Measurements from ENCODE around the gene GID8. TPM values are rescaled to one million over a fixed set of nuclear protein-coding genes. Genes with fewer than 3 reads are reported as not detected.

The GID8 gene
- total and polyA plus RNA-seq, 9 of the 15 experiments (the other 6 are each of a cell fraction or from before 2014, with no cell fraction given), result 7.5 to 31.6 (median 22.2) TPM

DNA sequence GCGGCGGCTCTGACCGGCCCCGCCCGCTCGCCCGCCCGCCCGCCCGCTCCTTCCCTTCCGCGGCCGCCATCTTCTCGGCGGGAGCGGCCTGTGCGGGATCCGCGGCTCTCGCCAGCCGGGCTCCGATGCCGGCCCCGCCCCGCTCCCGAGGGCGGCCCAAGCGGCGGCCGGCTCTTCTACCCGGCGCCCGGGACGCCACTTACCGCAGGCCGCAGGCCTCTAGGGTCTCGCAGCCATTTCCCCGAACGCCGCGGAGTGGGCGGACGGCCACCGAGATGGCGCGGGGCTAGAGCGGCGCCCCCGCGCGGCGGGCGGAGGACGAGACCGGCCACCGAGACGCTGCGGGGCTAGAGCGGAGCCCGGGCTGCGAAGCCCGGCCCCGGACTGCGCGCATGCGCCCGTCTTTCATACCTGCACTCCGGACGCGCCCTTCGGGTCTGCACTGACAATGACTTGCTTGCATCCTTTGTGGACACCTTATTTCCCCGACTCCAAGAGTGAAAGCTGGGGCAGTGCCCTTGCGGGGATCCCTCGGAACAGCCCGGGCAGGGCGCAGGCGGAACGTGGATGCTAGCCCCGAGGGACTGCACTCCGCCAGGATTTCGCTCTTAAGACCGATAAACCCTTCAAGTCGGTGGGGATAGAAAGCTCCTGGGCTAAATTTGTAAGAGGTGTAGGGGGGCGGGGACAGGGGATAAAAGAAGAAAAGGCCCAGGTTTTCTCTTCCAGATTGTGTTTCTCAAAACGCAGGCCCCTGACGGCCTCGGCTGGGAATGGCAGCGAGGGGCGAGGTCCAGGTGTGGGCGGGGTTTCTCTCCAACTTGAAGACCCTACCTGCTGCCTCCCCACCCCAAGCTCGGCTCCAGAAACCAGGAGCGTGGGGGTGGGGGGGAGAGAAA lies 11.5 kb upstream of the GID8 start, which contains the start of gene DIDO1 (continued):
- TF ChIP-seq POLR2G (IDR thresholded peaks at IDR 0.05; ENCODE audit: low read depth, low read length) (peak; percentile 91), ZBTB17 (CRISPR knock-in tag; IDR thresholded peaks at IDR 0.05) (0 out of 2 replicates have a peak, but pooled peaks have one; percentile 1), DMBX1 (CRISPR knock-in tag; IDR thresholded peaks at IDR 0.05; ENCODE audit: borderline replicate concordance) (no peak), TCF3 (CRISPR knock-in tag; IDR thresholded peaks at IDR 0.05) (no peak), HCFC1 (IDR thresholded peaks at IDR 0.05; ENCODE audit: low read depth, low read length) (peak; percentile 71), ERF (CRISPR knock-in tag; IDR thresholded peaks at IDR 0.05) (peak; percentile 93), POLR2H (tag; IDR thresholded peaks at IDR 0.05; ENCODE audit: low read depth) (no peak), JUN (IDR thresholded peaks at IDR 0.05; ENCODE audit: borderline replicate concordance, low read depth, low read length) (no peak), JUN (CRISPR knock-in tag; IDR thresholded peaks at IDR 0.05; ENCODE audit: borderline replicate concordance) (no peak), RBM15 (IDR thresholded peaks at IDR 0.05; ENCODE audit: insufficient read depth, low read length) (no peak), KDM1A (IDR thresholded peaks at IDR 0.05) (no peak), HNRNPLL (IDR thresholded peaks at IDR 0.05; ENCODE audit: low read depth, low read length, poor library complexity, severe bottlenecking) (peak; percentile 43), BCL6 (CRISPR knock-in tag; IDR thresholded peaks at IDR 0.05) (no peak), GTF2A2 (tag; IDR thresholded peaks at IDR 0.05) (no peak), ZNF764 (CRISPR knock-in tag; IDR thresholded peaks at IDR 0.05; ENCODE audit: low read depth) (no peak), KLF1 (tag; IDR thresholded peaks at IDR 0.05) (no peak)
- TF ChIP-seq, protein P1, sequence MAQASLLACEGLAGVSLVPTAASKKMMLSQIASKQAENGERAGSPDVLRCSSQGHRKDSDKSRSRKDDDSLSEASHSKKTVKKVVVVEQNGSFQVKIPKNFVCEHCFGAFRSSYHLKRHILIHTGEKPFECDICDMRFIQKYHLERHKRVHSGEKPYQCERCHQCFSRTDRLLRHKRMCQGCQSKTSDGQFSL (CRISPR knock-in tag; IDR thresholded peaks at IDR 0.05), result 0 out of 2 replicates have a peak, but pooled peaks have one; percentile 7
- TF ChIP-seq, protein P1 (tag; IDR thresholded peaks at IDR 0.05), result no peak
- TF ChIP-seq, protein P2, sequence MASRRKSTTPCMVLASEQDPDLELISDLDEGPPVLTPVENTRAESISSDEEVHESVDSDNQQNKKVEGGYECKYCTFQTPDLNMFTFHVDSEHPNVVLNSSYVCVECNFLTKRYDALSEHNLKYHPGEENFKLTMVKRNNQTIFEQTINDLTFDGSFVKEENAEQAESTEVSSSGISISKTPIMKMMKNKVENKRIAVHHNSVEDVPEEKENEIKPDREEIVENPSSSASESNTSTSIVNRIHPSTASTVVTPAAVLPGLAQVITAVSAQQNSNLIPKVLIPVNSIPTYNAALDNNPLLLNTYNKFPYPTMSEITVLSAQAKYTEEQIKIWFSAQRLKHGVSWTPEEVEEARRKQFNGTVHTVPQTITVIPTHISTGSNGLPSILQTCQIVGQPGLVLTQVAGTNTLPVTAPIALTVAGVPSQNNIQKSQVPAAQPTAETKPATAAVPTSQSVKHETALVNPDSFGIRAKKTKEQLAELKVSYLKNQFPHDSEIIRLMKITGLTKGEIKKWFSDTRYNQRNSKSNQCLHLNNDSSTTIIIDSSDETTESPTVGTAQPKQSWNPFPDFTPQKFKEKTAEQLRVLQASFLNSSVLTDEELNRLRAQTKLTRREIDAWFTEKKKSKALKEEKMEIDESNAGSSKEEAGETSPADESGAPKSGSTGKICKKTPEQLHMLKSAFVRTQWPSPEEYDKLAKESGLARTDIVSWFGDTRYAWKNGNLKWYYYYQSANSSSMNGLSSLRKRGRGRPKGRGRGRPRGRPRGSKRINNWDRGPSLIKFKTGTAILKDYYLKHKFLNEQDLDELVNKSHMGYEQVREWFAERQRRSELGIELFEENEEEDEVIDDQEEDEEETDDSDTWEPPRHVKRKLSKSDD (conservative IDR thresholded peaks at IDR 0.05; ENCODE audit: low read length), result 0 out of 2 replicates have a peak, but pooled peaks have one; percentile 35
- TF ChIP-seq, protein P3, sequence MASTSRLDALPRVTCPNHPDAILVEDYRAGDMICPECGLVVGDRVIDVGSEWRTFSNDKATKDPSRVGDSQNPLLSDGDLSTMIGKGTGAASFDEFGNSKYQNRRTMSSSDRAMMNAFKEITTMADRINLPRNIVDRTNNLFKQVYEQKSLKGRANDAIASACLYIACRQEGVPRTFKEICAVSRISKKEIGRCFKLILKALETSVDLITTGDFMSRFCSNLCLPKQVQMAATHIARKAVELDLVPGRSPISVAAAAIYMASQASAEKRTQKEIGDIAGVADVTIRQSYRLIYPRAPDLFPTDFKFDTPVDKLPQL (IDR thresholded peaks at IDR 0.05; ENCODE audit: extremely low read depth, insufficient read length), result no peak
- TF ChIP-seq, protein P4, sequence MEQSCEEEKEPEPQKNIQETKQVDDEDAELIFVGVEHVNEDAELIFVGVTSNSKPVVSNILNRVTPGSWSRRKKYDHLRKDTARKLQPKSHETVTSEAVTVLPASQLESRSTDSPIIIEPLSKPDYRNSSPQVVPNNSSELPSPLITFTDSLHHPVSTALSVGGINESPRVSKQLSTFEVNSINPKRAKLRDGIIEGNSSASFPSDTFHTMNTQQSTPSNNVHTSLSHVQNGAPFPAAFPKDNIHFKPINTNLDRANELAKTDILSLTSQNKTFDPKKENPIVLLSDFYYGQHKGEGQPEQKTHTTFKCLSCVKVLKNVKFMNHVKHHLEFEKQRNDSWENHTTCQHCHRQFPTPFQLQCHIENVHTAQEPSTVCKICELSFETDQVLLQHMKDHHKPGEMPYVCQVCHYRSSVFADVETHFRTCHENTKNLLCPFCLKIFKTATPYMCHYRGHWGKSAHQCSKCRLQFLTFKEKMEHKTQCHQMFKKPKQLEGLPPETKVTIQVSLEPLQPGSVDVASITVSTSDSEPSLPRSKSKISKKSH (CRISPR knock-in tag; IDR thresholded peaks at IDR 0.05), result no peak
